Tibial nerve (tissue), 4 donors: ENCODE data around the gene RPAP2. TPM values are rescaled to one million over a fixed set of nuclear protein-coding genes. Genes with fewer than 3 reads are reported as not detected.

Experiments used
- DNase-seq, 2 donors: peaks; one replicate each; pipeline ENCODE4 v3.0.0-alpha.2; 2019; ENCODE audit warnings: low spot score in 2 of 2
- H3K27ac ChIP-seq, 4 donors: fragments of 200-600 bp; sonication (generic) in 3 of 4; one replicate each; pipeline ENCODE4 v1.5.1; 2017 to 2019; ENCODE audit warnings: mild to moderate bottlenecking in 1 of 4
- H3K27me3 ChIP-seq, 2 donors: fragments of 200-600 bp; sonication (generic) in 1 of 2; one replicate each; pipeline versions ENCODE4 v1.5.1 to v1.6.0; 2017 to 2019
- H3K36me3 ChIP-seq, 3 donors: fragments of 200-600 bp; sonication (generic); one replicate each; pipeline ENCODE4 v1.5.1; 2018 to 2019
- H3K4me1 ChIP-seq, 4 donors: fragments of 200-600 bp; sonication (generic) in 3 of 4; one replicate each; pipeline ENCODE4 v1.5.1; 2017 to 2019
- H3K4me3 ChIP-seq, 4 donors: fragments of 200-600 bp; sonication (generic) in 3 of 4; one replicate each; pipeline ENCODE4 v1.5.1; 2017 to 2019; ENCODE audit warnings: mild to moderate bottlenecking in 1 of 4, moderate library complexity in 1 of 4
- H3K9me3 ChIP-seq, 4 donors: fragments of 200-600 bp; sonication (generic) in 3 of 4; one replicate each; pipeline ENCODE4 v1.5.1; 2017 to 2019
- CTCF ChIP-seq, 5 experiments: fragments of 200-600 bp in 3 of 5; fragments of 450-650 bp in 2 of 5; sonication (generic) in 3 of 5; IDR thresholded peaks; one replicate each; pipeline ENCODE4 v1.5.1; 2016 to 2019; ENCODE audit warnings: antibody characterized with exemption in 5 of 5, mild to moderate bottlenecking in 3 of 5, moderate library complexity in 2 of 5
- EP300 ChIP-seq, 2 donors: sonication (generic); formaldehyde crosslinking; IDR thresholded peaks; one replicate each; pipeline ENCODE4 v1.6.1; 2017; ENCODE audit warnings: antibody characterized with exemption in 2 of 2, mild to moderate bottlenecking in 1 of 2
- POLR2A ChIP-seq, 2 donors: fragments of 450-650 bp; IDR thresholded peaks; one replicate each; pipeline ENCODE4 v1.6.1; 2017; ENCODE audit warnings: antibody characterized with exemption in 2 of 2, mild to moderate bottlenecking in 2 of 2, moderate library complexity in 2 of 2
- WGBS, 2 donors: methylation state at CpG; one replicate each; pipeline ENCODE4 v1.1.5; 2018; 5-methylcytosine and 5-hydroxymethylcytosine counted together
- total RNA-seq, 4 donors: library from RNA; depleted of rRNA; stranded (reverse); fragments of >200 nt; gene quantifications; one replicate each; pipeline ENCODE4 v1.1.0, GENCODE V29; 2016

RPAP2 gene
- total RNA-seq, 4 donors from 2014 or later: 3.3 to 12.2 (median 7.7) TPM

- no peak for DNase-seq
- Histone ChIP-seq H3K4me1 (no peaks in the 10 kb centered on the region), H3K9me3 (peaks cover 0 to 29% (median 0%) of the 10 kb centered on the region in 4 donors), H3K27me3 (no peaks in the 10 kb centered on the region), H3K4me3 (no peak overlapping the region), H3K36me3 (peaks cover 0 to 92% (median 0%) of the 10 kb centered on the region in 3 donors), H3K27ac (no peak overlapping the region)
- TF ChIP-seq POLR2A (IDR thresholded peaks at IDR 0.05) (no peak), CTCF (IDR thresholded peaks at IDR 0.05) (no peak), EP300 (IDR thresholded peaks at IDR 0.05) (no peak)
- 94 to 95% methylated on average over 7 of the region's 7 CpGs for WGBS, 2 donors
Observed at GRCh38 chr1:92323473-92324453, 24.9 kb downstream of the RPAP2 start.

- H3K9me3 ChIP-seq: peaks cover 0 to 29% (median 0%) of the 10 kb centered on the region in 4 donors
- no peak overlapping the region for H3K4me3 ChIP-seq
- H3K4me1 ChIP-seq: no peaks in the 10 kb centered on the region
- TF ChIP-seq EP300 (IDR thresholded peaks at IDR 0.05): no peak
- no peak for TF ChIP-seq CTCF (IDR thresholded peaks at IDR 0.05)
- TF ChIP-seq POLR2A (IDR thresholded peaks at IDR 0.05): no peak
- DNase-seq: no peak
- H3K27ac ChIP-seq: no peak overlapping the region
- H3K36me3 ChIP-seq: peaks cover 0 to 95% (median 0%) of the 10 kb centered on the region in 3 donors
- no peaks in the 10 kb centered on the region for H3K27me3 ChIP-seq
Observed at GRCh38 chr1:92324784-92325183, 25.9 kb downstream of the RPAP2 start.

- no peak overlapping the region for H3K4me3 ChIP-seq
- H3K27me3 ChIP-seq: no peaks in the 10 kb centered on the region
- H3K36me3 ChIP-seq: peaks cover 0 to 87% (median 0%) of the 10 kb centered on the region in 3 donors
- H3K9me3 ChIP-seq: peaks cover 0 to 29% (median 0%) of the 10 kb centered on the region in 4 donors
- no peak for TF ChIP-seq EP300 (IDR thresholded peaks at IDR 0.05)
- TF ChIP-seq CTCF (IDR thresholded peaks at IDR 0.05): no peak
- no peak for TF ChIP-seq POLR2A (IDR thresholded peaks at IDR 0.05)
- no peaks in the 10 kb centered on the region for H3K4me1 ChIP-seq
- no peak overlapping the region for H3K27ac ChIP-seq
- 92 to 100% methylated on average over 1 of the region's 1 CpG for WGBS, 2 donors
- DNase-seq: no peak
Observed at GRCh38 chr1:92326681-92327080, 27.8 kb downstream of the RPAP2 start.

- peaks cover 0 to 29% (median 0%) of the 10 kb centered on the region in 4 donors for H3K9me3 ChIP-seq
- H3K4me1 ChIP-seq: no peaks in the 10 kb centered on the region
- TF ChIP-seq EP300 (IDR thresholded peaks at IDR 0.05): no peak
- TF ChIP-seq POLR2A (IDR thresholded peaks at IDR 0.05): no peak
- TF ChIP-seq CTCF (IDR thresholded peaks at IDR 0.05): no peak
- H3K4me3 ChIP-seq: no peak overlapping the region
- no peak for DNase-seq
- H3K27ac ChIP-seq: no peak overlapping the region
- peaks cover 0 to 78% (median 0%) of the 10 kb centered on the region in 3 donors for H3K36me3 ChIP-seq
- WGBS, 2 donors: 93 to 97% methylated on average over 4 of the region's 4 CpGs
- H3K27me3 ChIP-seq: no peaks in the 10 kb centered on the region
Observed at GRCh38 chr1:92327794-92328193, 28.9 kb downstream of the RPAP2 start.
